Fibroblast of mammary gland (primary cell): ENCODE measurements around the gene SEL1L2.

Source experiments
- DNase-seq: peaks from one replicate; pipeline ENCODE4 v3.0.0-alpha.2; 2010; ENCODE audit warnings: low read depth
- H3K4me3 ChIP-seq: 2 replicates; pipeline ENCODE4 v1.5.1; 2011; ENCODE audit warnings: low read depth, mild to moderate bottlenecking, low read length, moderate library complexity; ENCODE audit not compliant: control insufficient read depth
- TF ChIP-seq, protein P1 (sequence below): conservative IDR thresholded peaks from 2 replicates; pipeline ENCODE4 v1.5.1; 2011; ENCODE audit warnings: low read depth, low read length, inconsistent platforms; ENCODE audit not compliant: control insufficient read depth, insufficient read depth

Gene SEL1L2

DNA sequence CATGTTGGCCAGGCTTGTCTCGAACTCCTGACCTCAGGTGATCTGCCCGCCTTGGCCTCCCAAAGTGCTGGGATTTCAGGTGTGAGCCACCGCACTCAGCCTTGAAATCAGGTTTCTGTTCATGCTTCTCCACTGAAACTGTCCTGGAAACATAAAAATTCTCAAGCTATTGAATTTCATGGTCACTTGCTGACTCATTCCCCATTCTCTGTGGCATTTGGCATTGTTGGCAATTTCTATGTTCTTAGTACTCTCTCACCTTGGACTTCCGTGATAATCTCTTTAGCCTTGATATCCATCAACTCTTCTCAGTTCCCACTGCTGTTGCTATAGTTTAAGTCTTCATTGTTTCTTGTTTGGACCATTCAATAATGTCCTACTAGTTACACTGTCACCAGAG lies 6.2 kb downstream of the SEL1L2 start:
- H3K4me3 ChIP-seq, result no peak overlapping the region
- DNase-seq, result no peak
- TF ChIP-seq, protein P1, sequence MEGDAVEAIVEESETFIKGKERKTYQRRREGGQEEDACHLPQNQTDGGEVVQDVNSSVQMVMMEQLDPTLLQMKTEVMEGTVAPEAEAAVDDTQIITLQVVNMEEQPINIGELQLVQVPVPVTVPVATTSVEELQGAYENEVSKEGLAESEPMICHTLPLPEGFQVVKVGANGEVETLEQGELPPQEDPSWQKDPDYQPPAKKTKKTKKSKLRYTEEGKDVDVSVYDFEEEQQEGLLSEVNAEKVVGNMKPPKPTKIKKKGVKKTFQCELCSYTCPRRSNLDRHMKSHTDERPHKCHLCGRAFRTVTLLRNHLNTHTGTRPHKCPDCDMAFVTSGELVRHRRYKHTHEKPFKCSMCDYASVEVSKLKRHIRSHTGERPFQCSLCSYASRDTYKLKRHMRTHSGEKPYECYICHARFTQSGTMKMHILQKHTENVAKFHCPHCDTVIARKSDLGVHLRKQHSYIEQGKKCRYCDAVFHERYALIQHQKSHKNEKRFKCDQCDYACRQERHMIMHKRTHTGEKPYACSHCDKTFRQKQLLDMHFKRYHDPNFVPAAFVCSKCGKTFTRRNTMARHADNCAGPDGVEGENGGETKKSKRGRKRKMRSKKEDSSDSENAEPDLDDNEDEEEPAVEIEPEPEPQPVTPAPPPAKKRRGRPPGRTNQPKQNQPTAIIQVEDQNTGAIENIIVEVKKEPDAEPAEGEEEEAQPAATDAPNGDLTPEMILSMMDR, result no peak

DNA sequence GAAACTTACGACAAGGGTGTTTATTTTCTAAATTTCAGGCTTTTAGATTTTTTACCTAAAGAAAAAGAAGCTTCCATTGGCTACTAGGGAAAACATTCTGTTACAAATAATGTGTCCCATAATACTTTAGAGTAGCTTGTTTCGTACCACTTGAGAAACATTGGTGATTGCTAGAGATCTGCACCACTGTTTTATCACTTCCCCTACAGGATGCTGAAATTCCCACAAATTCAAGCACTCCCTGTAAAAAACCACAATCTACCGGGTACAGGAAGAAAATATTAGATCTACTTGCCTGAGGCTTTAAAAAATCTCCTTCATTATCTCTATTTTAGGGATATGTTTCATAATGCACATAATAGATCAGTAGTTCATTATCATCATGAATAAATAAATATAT lies 29.9 kb downstream of the SEL1L2 start:
- DNase-seq, result no peak
- H3K4me3 ChIP-seq, result no peak overlapping the region
- TF ChIP-seq, protein P1, result no peak

DNA sequence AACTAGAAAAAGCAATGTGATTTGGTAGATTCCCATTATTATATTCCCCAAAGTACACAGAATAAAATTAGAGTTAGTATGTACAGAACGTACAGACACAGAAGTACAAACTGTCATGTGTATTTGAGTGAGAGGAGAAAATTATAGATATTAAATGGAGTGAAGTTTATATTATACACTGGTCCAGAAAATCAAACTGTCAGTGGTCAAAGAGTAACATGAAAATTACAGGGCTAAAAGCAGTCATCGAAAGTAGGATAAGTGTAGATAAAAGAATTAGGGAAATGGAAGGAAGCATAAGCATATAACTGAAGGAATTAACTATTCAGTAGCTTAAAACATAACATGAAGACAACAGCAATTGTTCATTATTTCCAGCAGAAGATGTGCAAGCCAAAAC lies 30.3 kb downstream of the SEL1L2 start:
- no peak overlapping the region for H3K4me3 ChIP-seq
- TF ChIP-seq, protein P1, result no peak
- DNase-seq, result no peak

DNA sequence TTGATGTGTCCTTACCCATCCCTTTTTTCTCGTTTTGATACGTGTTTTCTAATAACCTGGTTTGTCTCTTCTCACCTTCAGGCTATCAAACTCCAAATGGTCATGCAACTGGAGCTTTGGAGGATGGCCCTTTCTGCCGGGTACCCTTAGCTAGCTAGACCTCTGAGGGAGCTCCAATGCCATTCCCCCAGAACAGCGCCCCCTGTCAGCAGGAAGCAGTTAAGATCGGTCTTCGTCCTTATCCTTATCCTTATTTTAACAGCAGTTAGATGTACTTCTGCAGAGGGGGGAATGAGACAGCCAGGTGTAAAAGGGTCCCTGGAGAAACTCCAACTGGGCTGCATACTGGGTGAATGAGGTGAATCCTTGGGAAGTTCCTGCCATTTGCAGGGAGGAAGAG lies 37.2 kb downstream of the SEL1L2 start:
- no peak for DNase-seq
- TF ChIP-seq, protein P1, result no peak
- H3K4me3 ChIP-seq, result no peak overlapping the region

DNA sequence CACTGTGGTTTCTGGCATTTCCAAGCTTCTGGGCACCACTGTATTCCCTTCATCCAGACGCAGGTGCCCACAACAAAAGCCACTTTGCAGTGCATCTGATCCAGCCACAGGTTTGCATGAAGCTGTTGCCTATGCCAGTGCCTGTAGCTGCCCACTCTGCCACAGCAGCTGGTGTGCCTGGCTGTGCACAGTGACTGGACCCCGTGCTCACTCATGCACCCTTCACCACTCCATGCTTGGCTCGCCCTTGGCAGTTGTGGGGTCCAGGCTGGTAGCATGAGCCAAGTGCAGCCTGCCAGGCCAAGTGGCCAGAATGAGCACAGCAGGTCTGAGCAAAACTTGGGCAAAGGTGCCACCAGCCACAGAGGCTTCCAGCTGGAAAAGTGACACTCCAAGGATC lies 42.7 kb downstream of the SEL1L2 start:
- no peak for DNase-seq
- TF ChIP-seq, protein P1, result no peak
- no peak overlapping the region for H3K4me3 ChIP-seq

DNA sequence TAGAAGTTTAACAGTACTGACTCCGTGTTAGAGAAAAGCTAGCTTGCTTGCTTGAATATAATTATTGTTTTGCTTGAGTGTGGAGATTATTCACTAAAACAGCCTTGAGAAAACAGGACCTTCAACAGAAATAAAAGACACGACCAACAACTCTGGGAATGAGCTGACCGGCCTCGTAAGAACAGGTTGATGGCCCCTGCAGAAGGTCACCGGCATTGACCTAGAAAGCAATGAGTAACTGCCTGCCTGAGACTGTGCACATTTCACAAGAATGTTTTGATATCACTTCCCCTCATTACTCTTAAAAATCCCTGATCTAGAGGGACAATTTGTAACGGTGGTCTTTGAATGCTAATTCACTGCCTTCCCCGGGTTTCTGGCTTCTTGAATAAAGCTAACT lies 49.4 kb downstream of the SEL1L2 start:
- DNase-seq, result no peak
- no peak overlapping the region for H3K4me3 ChIP-seq
- TF ChIP-seq, protein P1, result no peak

DNA sequence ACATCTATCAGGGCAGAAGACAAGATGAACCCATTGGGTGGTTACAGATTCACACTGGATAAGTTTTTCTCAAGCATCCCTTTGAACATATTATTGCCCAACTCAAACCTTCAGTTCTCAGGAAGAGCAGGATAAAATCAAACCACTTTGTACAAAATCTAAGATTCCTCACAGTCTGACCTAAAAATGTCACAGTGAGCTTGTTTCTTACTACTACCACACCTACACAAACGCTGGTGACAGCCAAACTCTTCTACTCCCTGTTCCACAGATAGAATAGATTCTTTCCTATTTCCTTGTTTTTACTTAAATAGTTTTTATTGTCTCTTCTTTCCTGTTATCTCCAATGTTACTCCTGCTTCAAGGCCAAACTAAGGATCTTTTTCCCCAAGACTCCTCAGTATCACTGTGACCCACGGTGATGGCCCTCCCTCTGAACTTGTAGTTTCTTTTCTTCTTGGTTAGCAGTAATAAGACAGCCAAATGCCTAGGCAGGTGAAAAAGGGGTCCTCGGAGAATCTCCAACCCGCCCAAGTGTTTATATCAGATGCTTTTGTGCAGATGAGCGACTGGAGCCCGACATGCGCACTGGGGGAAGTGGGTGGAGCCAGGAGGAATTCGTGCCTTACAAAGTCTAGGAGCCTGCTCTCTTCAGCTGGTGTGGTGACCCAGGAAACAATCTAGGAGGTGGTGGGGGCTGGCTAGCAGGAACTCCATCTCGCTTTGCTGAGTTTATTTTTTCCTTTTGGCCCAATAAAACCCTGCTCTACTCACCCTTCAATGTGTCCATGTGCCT lies 53.4 kb downstream of the SEL1L2 start:
- TF ChIP-seq, protein P1, result no peak
- no peak for DNase-seq

More for the DNA sequence above, 53.4 kb downstream of the SEL1L2 start:
- H3K4me3 ChIP-seq, result no peak overlapping the region
